Trophoblast cell (in vitro differentiated cells and primary cell): ENCODE measurements around the gene LPP.

Source experiments
- DNase-seq, 2 donors: peaks; one replicate each; pipeline ENCODE4 v3.0.0-alpha.2; 2016
- H2AFZ ChIP-seq: 2 replicates; pipeline ENCODE4 v1.6.1; 2013; ENCODE audit warnings: low read length, moderate library complexity, mild to moderate bottlenecking; ENCODE audit not compliant: insufficient read depth, poor library complexity
- H2AK5ac ChIP-seq: 2 replicates; pipeline ENCODE4 v1.6.1; 2013; ENCODE audit warnings: mild to moderate bottlenecking, low read length
- H2BK120ac ChIP-seq: 2 replicates; pipeline ENCODE4 v1.6.1; 2013; ENCODE audit warnings: low read length, mild to moderate bottlenecking, moderate library complexity; ENCODE audit not compliant: insufficient read depth, poor library complexity
- H2BK12ac ChIP-seq: 2 replicates; pipeline ENCODE4 v1.6.1; 2013; ENCODE audit warnings: mild to moderate bottlenecking, low read length, moderate library complexity
- H2BK5ac ChIP-seq: 2 replicates; pipeline ENCODE4 v1.6.1; 2013; ENCODE audit warnings: low read length, low read depth, moderate library complexity, mild to moderate bottlenecking; ENCODE audit not compliant: poor library complexity
- H3K14ac ChIP-seq: 2 replicates; pipeline ENCODE4 v1.6.1; 2013; ENCODE audit warnings: mild to moderate bottlenecking, low read length
- H3K18ac ChIP-seq: 2 replicates; pipeline ENCODE4 v1.6.1; 2013; ENCODE audit warnings: mild to moderate bottlenecking, low read length
- H3K23ac ChIP-seq: 2 replicates; pipeline ENCODE4 v1.6.1; 2013; ENCODE audit warnings: low read length
- H3K27ac ChIP-seq: 2 replicates; pipeline ENCODE4 v1.5.1; 2013; ENCODE audit warnings: low read depth, mild to moderate bottlenecking, inconsistent platforms, low read length, moderate library complexity
- H3K27me3 ChIP-seq: 2 replicates; pipeline ENCODE4 v1.6.1; 2013; ENCODE audit warnings: inconsistent platforms, mild to moderate bottlenecking, low read length, moderate library complexity; ENCODE audit not compliant: insufficient read depth
- H3K36me3 ChIP-seq, 2 experiments: 1 replicate in 1 of 2; 2 replicates in 1 of 2; pipeline ENCODE4 v1.6.1; 2013; ENCODE audit warnings: low read length in 2 of 2, mild to moderate bottlenecking in 2 of 2, moderate library complexity in 1 of 2; ENCODE audit not compliant: insufficient read depth in 2 of 2, control insufficient read depth in 1 of 2
- H3K4ac ChIP-seq: 2 replicates; pipeline ENCODE4 v1.6.1; 2013; ENCODE audit warnings: low read depth, mild to moderate bottlenecking, low read length, moderate library complexity
- H3K4me1 ChIP-seq, 2 experiments: 1 replicate in 1 of 2; 2 replicates in 1 of 2; pipeline ENCODE4 v1.6.1; 2013; ENCODE audit warnings: low read length in 2 of 2, mild to moderate bottlenecking in 2 of 2, moderate library complexity in 1 of 2; ENCODE audit not compliant: insufficient read depth in 2 of 2, control insufficient read depth in 1 of 2
- H3K4me2 ChIP-seq: 2 replicates; pipeline ENCODE4 v1.6.1; 2013; ENCODE audit warnings: inconsistent platforms, mild to moderate bottlenecking, low read length, moderate library complexity
- H3K4me3 ChIP-seq: 2 replicates; pipeline ENCODE4 v1.5.1; 2013; ENCODE audit warnings: mild to moderate bottlenecking, low read depth, low read length, inconsistent platforms
- H3K79me1 ChIP-seq: one replicate; pipeline ENCODE4 v1.6.1; 2013; ENCODE audit warnings: low read length
- H3K79me2 ChIP-seq: 2 replicates; pipeline ENCODE4 v1.6.1; 2013; ENCODE audit warnings: low read length, mild to moderate bottlenecking; ENCODE audit not compliant: control insufficient read depth, insufficient read depth, poor library complexity
- H3K9ac ChIP-seq: 2 replicates; pipeline ENCODE4 v1.6.1; 2013; ENCODE audit warnings: mild to moderate bottlenecking, low read length
- H3K9me3 ChIP-seq: 2 replicates; pipeline ENCODE4 v1.6.1; 2013; ENCODE audit warnings: low read depth, mild to moderate bottlenecking, control low read depth, inconsistent platforms, low read length; ENCODE audit not compliant: insufficient read depth
- H4K12ac ChIP-seq: 2 replicates; pipeline ENCODE4 v1.6.1; 2013; ENCODE audit warnings: low read depth, mild to moderate bottlenecking, low read length, moderate library complexity
- H4K8ac ChIP-seq: 2 replicates; pipeline ENCODE4 v1.6.1; 2013; ENCODE audit warnings: low read depth, mild to moderate bottlenecking, low read length, moderate library complexity
- H4K91ac ChIP-seq: one replicate; pipeline ENCODE4 v1.6.1; 2013; ENCODE audit warnings: low read depth, mild to moderate bottlenecking, low read length, moderate library complexity
- WGBS: extraction: QIAGEN DNeasy Blood & Tissue Kit; methylation state at CpG from one replicate; pipeline ENCODE4 v1.1.7; 2013; ENCODE audit warnings: missing lambda C conversion rate; ENCODE audit not compliant: insufficient read length, insufficient coverage; ENCODE audit errors: extremely low coverage; 5-methylcytosine and 5-hydroxymethylcytosine counted together

Gene LPP

GRCh38 chr3:188899881-188900280 is 745.9 kb downstream of the LPP start:
- Histone ChIP-seq H3K79me2 (no peaks in the 10 kb centered on the region), H2BK12ac (no peak overlapping the region), H4K12ac (no peak overlapping the region), H2BK5ac (no peak overlapping the region), H4K8ac (no peak overlapping the region), H3K18ac (no peak overlapping the region), H3K23ac (no peak overlapping the region), H3K4me3 (no peak overlapping the region), H3K14ac (no peak overlapping the region), H3K9me3 (peaks cover 2% of the 10 kb centered on the region), H3K36me3 (no peaks in the 10 kb centered on the region), H3K27me3 (no peaks in the 10 kb centered on the region), H3K4me1 (peaks cover 6 to 8% of the 10 kb centered on the region in 2 experiments), H3K4ac (no peak overlapping the region), H2AK5ac (no peak overlapping the region), H3K27ac (no peak overlapping the region), H3K4me2 (no peak overlapping the region), H4K91ac (no peak overlapping the region), H3K9ac (no peak overlapping the region), H3K79me1 (no peaks in the 10 kb centered on the region), H2BK120ac (no peak overlapping the region), H2AFZ (no peak overlapping the region)
- no peak for DNase-seq
- WGBS, result no CpG with 5 or more reads among the region's 6 CpGs

- Histone ChIP-seq H2BK12ac (no peak overlapping the region), H2AK5ac (no peak overlapping the region), H3K18ac (no peak overlapping the region), H4K12ac (no peak overlapping the region), H3K27me3 (no peaks in the 10 kb centered on the region), H2BK5ac (no peak overlapping the region), H3K4me2 (no peak overlapping the region), H3K79me1 (no peaks in the 10 kb centered on the region), H3K23ac (no peak overlapping the region), H4K8ac (no peak overlapping the region), H2AFZ (no peak overlapping the region), H3K14ac (no peak overlapping the region), H2BK120ac (no peak overlapping the region), H3K4me3 (no peak overlapping the region), H3K9ac (no peak overlapping the region), H3K36me3 (no peaks in the 10 kb centered on the region), H4K91ac (no peak overlapping the region), H3K4me1 (peaks cover 7 to 8% of the 10 kb centered on the region in 2 experiments), H3K4ac (no peak overlapping the region), H3K27ac (no peak overlapping the region), H3K79me2 (no peaks in the 10 kb centered on the region), H3K9me3 (peaks cover 2% of the 10 kb centered on the region)
- DNase-seq, result peak in 1 of 2 donors; percentile 15
- WGBS, result no CpG with 5 or more reads among the region's 2 CpGs
Measured at GRCh38 chr3:188900421-188900951, 746.5 kb downstream of the LPP start.

- Histone ChIP-seq H3K14ac (no peak overlapping the region), H2BK5ac (peak overlapping the region; percentile 37), H3K9ac (no peak overlapping the region), H4K12ac (no peak overlapping the region), H3K79me1 (no peaks in the 10 kb centered on the region), H3K4ac (no peak overlapping the region), H2BK120ac (peak overlapping the region; percentile 24), H2AFZ (no peak overlapping the region), H4K91ac (no peak overlapping the region), H3K9me3 (peaks cover 2% of the 10 kb centered on the region), H3K36me3 (no peaks in the 10 kb centered on the region), H3K27ac (no peak overlapping the region), H3K27me3 (no peaks in the 10 kb centered on the region), H3K4me1 (peaks cover 7 to 8% of the 10 kb centered on the region in 2 experiments), H4K8ac (no peak overlapping the region), H2AK5ac (no peak overlapping the region), H3K23ac (no peak overlapping the region), H3K79me2 (no peaks in the 10 kb centered on the region), H3K18ac (no peak overlapping the region), H2BK12ac (peak overlapping the region; percentile 24), H3K4me2 (no peak overlapping the region), H3K4me3 (no peak overlapping the region)
- no peak for DNase-seq
- WGBS, result no CpG with 5 or more reads among the region's 6 CpGs
Measured at GRCh38 chr3:188901126-188901525, 747.2 kb downstream of the LPP start.

- no peak overlapping the region for H4K91ac ChIP-seq
- no peak overlapping the region for H2BK120ac ChIP-seq
- no peak overlapping the region for H2AK5ac ChIP-seq
- H3K27ac ChIP-seq, result no peak overlapping the region
- H3K4me3 ChIP-seq, result no peak overlapping the region
- no peak overlapping the region for H2BK5ac ChIP-seq
- H3K14ac ChIP-seq, result no peak overlapping the region
- H3K9me3 ChIP-seq, result peaks cover 2% of the 10 kb centered on the region
- no peak for DNase-seq
- H3K79me1 ChIP-seq, result no peaks in the 10 kb centered on the region
- no peaks in the 10 kb centered on the region for H3K36me3 ChIP-seq
- H2BK12ac ChIP-seq, result no peak overlapping the region
- H3K23ac ChIP-seq, result no peak overlapping the region
- no peak overlapping the region for H3K9ac ChIP-seq
- H3K18ac ChIP-seq, result no peak overlapping the region
- no peak overlapping the region for H2AFZ ChIP-seq
- no peaks in the 10 kb centered on the region for H3K27me3 ChIP-seq
- WGBS, result no CpG with 5 or more reads among the region's 4 CpGs
- peaks cover 7 to 8% of the 10 kb centered on the region in 2 experiments for H3K4me1 ChIP-seq
- H4K8ac ChIP-seq, result no peak overlapping the region
- H3K4ac ChIP-seq, result no peak overlapping the region
- no peak overlapping the region for H4K12ac ChIP-seq
- H3K79me2 ChIP-seq, result no peaks in the 10 kb centered on the region
- no peak overlapping the region for H3K4me2 ChIP-seq
Measured at GRCh38 chr3:188901671-188902287, 747.8 kb downstream of the LPP start.
